ENCODE measurements around the gene ABLIM2. TPM values are rescaled to one million over a fixed set of nuclear protein-coding genes. Genes with fewer than 3 reads are reported as not detected.

Gene ABLIM2
- total and polyA plus RNA-seq, 2 of the 4 experiments (the other 2 are of a cell fraction), result under 0.01 to 0.10 TPM

GRCh38 chr4:7932287-7932686, 226.3 kb downstream of the ABLIM2 start:
- Histone ChIP-seq H2AK9ac (replicated peaks; ENCODE audit: low read depth, low read length, poor library complexity) (no peak overlapping the region), H4K20me1 (ENCODE audit: insufficient read depth, low read length) (peaks cover 90% of the 10 kb centered on the region), H2BK20ac (ENCODE audit: low read depth, low read length) (no peak overlapping the region), H3K4me3 (ENCODE audit: insufficient read depth, low read depth, low read length) (no peak overlapping the region), H3K4me1 (ENCODE audit: control insufficient read depth, insufficient read depth, low read length) (peaks cover 24% of the 10 kb centered on the region), H3K18ac (ENCODE audit: low read depth, low read length) (no peak overlapping the region), H2BK15ac (ENCODE audit: low read depth, low read length) (no peak overlapping the region), H2BK120ac (ENCODE audit: low read depth, low read length) (no peak overlapping the region), H2BK5ac (ENCODE audit: low read depth, low read length, poor library complexity, severe bottlenecking) (no peak overlapping the region), H4K5ac (ENCODE audit: low read depth, low read length) (no peak overlapping the region), H3K9me3 (ENCODE audit: control insufficient read depth, insufficient read depth, low read length) (no peaks in the 10 kb centered on the region; the same call in 1 of the 2 replicates), H2AK5ac (ENCODE audit: low read depth, low read length) (no peak overlapping the region), H2AFZ (replicated peaks; ENCODE audit: low read length, poor library complexity) (no peak overlapping the region), H3K9ac (ENCODE audit: low read depth, low read length) (no peak overlapping the region), H3K27ac (ENCODE audit: insufficient read depth, low read length) (no peak overlapping the region), H3K56ac (ENCODE audit: extremely low read depth, insufficient read depth, low read length) (no peak overlapping the region), H3K27me3 (ENCODE audit: control insufficient read depth, insufficient read depth, low read length) (no peaks in the 10 kb centered on the region), H3K23ac (ENCODE audit: low read depth, low read length) (no peak overlapping the region), H3K9me1 (ENCODE audit: insufficient read depth, low read length) (peaks cover 18% of the 10 kb centered on the region), H3K14ac (replicated peaks; ENCODE audit: low read depth, low read length) (no peak overlapping the region), H3K4me2 (ENCODE audit: low read depth, low read length) (no peak overlapping the region), H3K4ac (ENCODE audit: low read depth, low read length) (no peak overlapping the region), H3K79me1 (ENCODE audit: low read depth in 1 of 2, low read length in 2 of 2) (peaks cover 5 to 59% of the 10 kb centered on the region in 2 experiments; a peak in 2 of 4 replicates), H3K36me3 (ENCODE audit: control insufficient read depth, insufficient read depth, low read length) (peaks cover 19% of the 10 kb centered on the region), H4K91ac (ENCODE audit: insufficient read depth, low read depth, low read length) (no peak overlapping the region), H4K8ac (ENCODE audit: low read depth in 2 of 2, low read length in 2 of 2) (no peak overlapping the region)
- ChIA-PET CTCF (interaction anchor here (0.9 to 1.2 kb wide), 2 partner anchors 14 to 127 kb away, joined by 3 read pairs; no protein-coding TSS in a partner anchor), POLR2A (ENCODE audit: unreplicated experiment) (no interaction called here)
- WGBS, 2 experiments (ENCODE audit: extremely low coverage in 2 of 2, insufficient read length in 1 of 2), result no CpG with 5 or more reads among the region's 1 CpG
- in situ Hi-C loops (cut with MboI; ENCODE audit: low sequenced_read_pairs), result no loop called here
- no peak for DNase-seq
- dilution Hi-C loops (cut with HindIII; ENCODE audit: low sequenced_read_pairs, unreplicated experiment), result no loop called here
- no TSS peak for BruUV-seq (replicated peaks)
- ATAC-seq (ENCODE audit: low read depth), result no peak
- TF ChIP-seq RAD21 (IDR thresholded peaks at IDR 0.05; ENCODE audit: low read length) (no peak), MXI1 (IDR thresholded peaks at IDR 0.05; ENCODE audit: borderline replicate concordance, low read depth, low read length) (no peak)
- intact Hi-C loops (cut with micrococcal nuclease), result no loop called here
